Endothelial cell of umbilical vein (primary cell): ENCODE results near the gene ADPGK. TPM values are rescaled to one million over a fixed set of nuclear protein-coding genes. Genes with fewer than 3 reads are reported as not detected.

Experiments used
- BruUV-seq: library from RNA; stranded (reverse); fragments of 400-500 nt; replicated peaks from 2 replicates; lab custom pipeline; 2021; lab: Mats Ljungman, UMichigan
- CTCF ChIA-PET: fragments of 300-600, 350-600 bp; sonication (Branson Sonifier 250); formaldehyde crosslinking; loops from one replicate; lab custom pipeline; 2021; ENCODE audit warnings: antibody characterized with exemption, inconsistent platforms; lab: Charles Lee
- POLR2A ChIA-PET: fragments of 300-600, 350-600 bp; sonication (Branson Sonifier 250); formaldehyde crosslinking; loops from one replicate; lab custom pipeline; 2021; ENCODE audit warnings: antibody characterized with exemption, inconsistent platforms; lab: Charles Lee
- DNase-seq: peaks from one replicate; pipeline ENCODE4 v3.0.0-alpha.2; 2011; ENCODE audit warnings: low read depth, low spot score
- FAIRE-seq: peaks from 2 replicates; lab custom pipeline; 2011; peaks lifted over from hg19 to GRCh38; lab: Jason Lieb, UNC
- H2AFZ ChIP-seq: 2 replicates; pipeline ENCODE4 v1.6.0; 2012; ENCODE audit warnings: low read depth, low read length, control low read depth, inconsistent platforms
- H3K27ac ChIP-seq: 2 replicates; pipeline ENCODE4 v1.5.1; 2011; ENCODE audit warnings: low read depth, mild to moderate bottlenecking, control low read depth, low read length, moderate library complexity; ENCODE audit not compliant: insufficient read depth
- H3K27me3 ChIP-seq, 2 experiments: 2 replicates each; pipeline versions ENCODE4 v1.6.0 to v1.6.1; 2011; ENCODE audit warnings: low read length in 2 of 2, mixed read lengths in 1 of 2; ENCODE audit not compliant: control insufficient read depth in 2 of 2, insufficient read depth in 2 of 2
- H3K36me3 ChIP-seq, 2 experiments: 2 replicates in 1 of 2; 3 replicates in 1 of 2; pipeline ENCODE4 v1.5.1; 2011; ENCODE audit warnings: low read length in 2 of 2, mild to moderate bottlenecking in 1 of 2, moderate library complexity in 1 of 2; ENCODE audit not compliant: control insufficient read depth in 2 of 2, insufficient read depth in 2 of 2; ENCODE audit errors: extremely low read depth in 1 of 2
- H3K4me1 ChIP-seq: 3 replicates; pipeline ENCODE4 v1.5.1; 2011; ENCODE audit warnings: mild to moderate bottlenecking, low read length; ENCODE audit not compliant: control insufficient read depth, insufficient read depth; ENCODE audit errors: extremely low read depth
- H3K4me2 ChIP-seq: 2 replicates; pipeline ENCODE4 v1.6.1; 2011; ENCODE audit warnings: low read length, control low read depth, mixed read lengths; ENCODE audit not compliant: insufficient read depth
- H3K4me3 ChIP-seq, 3 experiments: fragments of 200-600 bp in 1 of 3; sonication (generic), shearing (Covaris generic) in 1 of 3; replicated peaks in 1 of 3; 2 replicates each; pipeline ENCODE4 v1.5.1; 2011 to 2016; ENCODE audit warnings: control low read depth in 3 of 3, low read length in 3 of 3, mild to moderate bottlenecking in 2 of 3, inconsistent platforms in 1 of 3, low read depth in 1 of 3, moderate library complexity in 1 of 3; ENCODE audit not compliant: insufficient read depth in 1 of 3
- H3K79me2 ChIP-seq: 2 replicates; pipeline ENCODE4 v1.6.0; 2012; ENCODE audit warnings: low read length, inconsistent platforms; ENCODE audit not compliant: control insufficient read depth, insufficient read depth
- H3K9ac ChIP-seq: replicated peaks from 2 replicates; pipeline ENCODE3; 2011; ENCODE audit warnings: low read length, control low read depth; ENCODE audit not compliant: insufficient read depth; ENCODE audit errors: extremely low read depth
- H3K9me1 ChIP-seq: replicated peaks from 3 replicates; pipeline ENCODE4 v1.6.0; 2011; ENCODE audit warnings: mild to moderate bottlenecking, low read length; ENCODE audit not compliant: control insufficient read depth, insufficient read depth; ENCODE audit errors: extremely low read depth
- H3K9me3 ChIP-seq: replicated peaks from 2 replicates; pipeline ENCODE4 v1.5.1; 2012; ENCODE audit warnings: low read length, inconsistent platforms; ENCODE audit not compliant: control insufficient read depth, insufficient read depth
- H4K20me1 ChIP-seq: replicated peaks from 2 replicates; pipeline ENCODE3; 2011; ENCODE audit warnings: mild to moderate bottlenecking, low read length; ENCODE audit not compliant: control insufficient read depth, insufficient read depth; ENCODE audit errors: extremely low read depth
- CTCF ChIP-seq, 2 donors: IDR thresholded peaks; 1 replicate in 1 of 2; 2 replicates in 1 of 2; pipeline ENCODE4 v1.5.1; 2011; ENCODE audit warnings: low read length in 2 of 2, mild to moderate bottlenecking in 2 of 2, moderate library complexity in 2 of 2, control low read depth in 1 of 2, inconsistent platforms in 1 of 2, low read depth in 1 of 2; ENCODE audit not compliant: insufficient read depth in 1 of 2; ENCODE audit errors: extremely low read depth in 1 of 2
- EZH2 ChIP-seq: IDR thresholded peaks from 2 replicates; pipeline ENCODE4 v1.6.1; 2012; ENCODE audit warnings: borderline replicate concordance, low read depth, mild to moderate bottlenecking, moderate library complexity, low read length, inconsistent platforms; ENCODE audit not compliant: severe bottlenecking
- FOS ChIP-seq: IDR thresholded peaks from 2 replicates; pipeline ENCODE4 v1.6.1; 2011; ENCODE audit warnings: mild to moderate bottlenecking, low read length, moderate library complexity, borderline replicate concordance; ENCODE audit not compliant: insufficient read depth
- GATA2 ChIP-seq: IDR thresholded peaks from 2 replicates; pipeline ENCODE4 v1.7.0; 2011; ENCODE audit warnings: low read depth, mild to moderate bottlenecking, moderate library complexity, mixed read lengths, low read length; ENCODE audit not compliant: insufficient read length, insufficient read depth
- JUN ChIP-seq: IDR thresholded peaks from 2 replicates; pipeline ENCODE4 v1.6.1; 2011; ENCODE audit warnings: borderline replicate concordance, low read depth; ENCODE audit not compliant: insufficient read length, insufficient read depth
- MAX ChIP-seq: IDR thresholded peaks from 2 replicates; pipeline ENCODE4 v1.6.1; 2011; ENCODE audit not compliant: insufficient read depth, insufficient read length
- MYC ChIP-seq: IDR thresholded peaks from one replicate; pipeline ENCODE4 v1.6.1; 2011; ENCODE audit warnings: mild to moderate bottlenecking, low read depth, low read length
- POLR2A ChIP-seq: IDR thresholded peaks from 2 replicates; pipeline ENCODE4 v1.6.1; 2012; ENCODE audit warnings: low read depth, mild to moderate bottlenecking, control low read depth, low read length
- POLR2AphosphoS5 ChIP-seq: IDR thresholded peaks from 2 replicates; pipeline ENCODE4 v1.6.1; 2012; ENCODE audit warnings: low read depth, mild to moderate bottlenecking, control low read depth, low read length, moderate library complexity; ENCODE audit not compliant: insufficient read depth
- dilution Hi-C: fragments of 300-500 bp; cut with MboI; formaldehyde crosslinking; loops from one replicate; pipeline ENCODE4 v1.15.0; 2019; ENCODE audit warnings: low sequenced_read_pairs; ENCODE audit not compliant: extremely low pct_ligation_motif_present
- intact Hi-C: fragments of 100-400 bp; cut with micrococcal nuclease; formaldehyde crosslinking; loops from one replicate; pipeline ENCODE4 v1.10.0; 2022
- polyA plus RNA-seq, 4 experiments: library from polyadenylated mRNA; depleted of rRNA in 3 of 4; stranded (reverse) in 3 of 4; unstranded in 1 of 4; fragments of >200 nt; gene quantifications; 2 replicates each; pipeline versions ENCODE4 v1.2.1 to v1.2.3, GENCODE V29; 2011 to 2012; ENCODE audit warnings: missing spikeins in 1 of 4
- total RNA-seq: library from RNA; stranded (reverse); gene quantifications from 2 replicates; pipeline ENCODE4 v1.2.3, GENCODE V29; 2021

ADPGK gene
- total and polyA plus RNA-seq, 2 donors (not counting 3 experiments of a cell fraction or from before 2014, with no cell fraction given): 51.0 to 57.1 TPM

GRCh38 chr15:72732516-72732915 lies 51.0 kb downstream of the ADPGK start:
- no peaks in the 10 kb centered on the region for H4K20me1 ChIP-seq
- H3K4me1 ChIP-seq: no peaks in the 10 kb centered on the region
- no peaks in the 10 kb centered on the region for H3K9me1 ChIP-seq
- CTCF ChIA-PET: interaction anchor here (0.9 to 2.5 kb wide), 3 partner anchors 10 to 343 kb away, joined by 3 to 27 read pairs (median 3); no protein-coding TSS in a partner anchor
- dilution Hi-C loops: no loop called here
- H3K9ac ChIP-seq: no peak overlapping the region
- POLR2A ChIA-PET: no interaction called here
- no peaks in the 10 kb centered on the region for H3K79me2 ChIP-seq
- peaks cover 3 to 6% of the 10 kb centered on the region in 2 experiments for H3K36me3 ChIP-seq
- no peak overlapping the region for H3K27ac ChIP-seq
- no peaks in the 10 kb centered on the region for H3K9me3 ChIP-seq
- H3K4me3 ChIP-seq: no peak overlapping the region
- H3K27me3 ChIP-seq: no peaks in the 10 kb centered on the region
- no peak for FAIRE-seq
- no TSS peak for BruUV-seq
- intact Hi-C loops: no loop called here
- TF ChIP-seq GATA2 (no peak), JUN (no peak), MAX (no peak), POLR2AphosphoS5 (no peak), POLR2A (no peak), FOS (no peak)
- H2AFZ ChIP-seq: no peak overlapping the region
- no peak overlapping the region for H3K4me2 ChIP-seq
- DNase-seq: no peak

- no peaks in the 10 kb centered on the region for H3K9me1 ChIP-seq
- no peak overlapping the region for H3K4me2 ChIP-seq
- H3K9me3 ChIP-seq: no peaks in the 10 kb centered on the region
- no peak overlapping the region for H3K27ac ChIP-seq
- no peak overlapping the region for H2AFZ ChIP-seq
- no TSS peak for BruUV-seq
- no peak for FAIRE-seq
- dilution Hi-C loops: no loop called here
- H3K27me3 ChIP-seq: no peaks in the 10 kb centered on the region
- H3K4me3 ChIP-seq: no peak overlapping the region
- ChIA-PET CTCF (interaction anchor here (0.9 to 2.5 kb wide), 3 partner anchors 10 to 343 kb away, joined by 3 to 27 read pairs (median 3); no protein-coding TSS in a partner anchor), POLR2A (no interaction called here)
- no peaks in the 10 kb centered on the region for H3K79me2 ChIP-seq
- no peak overlapping the region for H3K9ac ChIP-seq
- no peaks in the 10 kb centered on the region for H3K4me1 ChIP-seq
- peaks cover 3 to 5% of the 10 kb centered on the region in 2 experiments for H3K36me3 ChIP-seq
- no peak for DNase-seq
- no peaks in the 10 kb centered on the region for H4K20me1 ChIP-seq
- TF ChIP-seq MAX: no peak
- no peak for TF ChIP-seq POLR2AphosphoS5
- TF ChIP-seq MYC: no peak
- no peak for TF ChIP-seq POLR2A
- no peak for TF ChIP-seq JUN
- TF ChIP-seq FOS: no peak
- no peak for TF ChIP-seq GATA2
- TF ChIP-seq CTCF (IDR thresholded peaks at IDR 0.05; ENCODE audit: extremely low read depth in 1 of 2, insufficient read depth in 1 of 2, low read depth in 1 of 2, low read length in 2 of 2): no peak
- no peak for TF ChIP-seq EZH2
- intact Hi-C loops: no loop called here
Observed at GRCh38 chr15:72732086-72732485, 51.5 kb downstream of the ADPGK start.
